HS-5 (cell line): ENCODE measurements around the gene ARHGAP26.

Source experiments
- DNase-seq: peaks from one replicate; pipeline ENCODE4 v3.0.0-alpha.2; 2012; ENCODE audit warnings: low read depth

The ARHGAP26 gene

DNA sequence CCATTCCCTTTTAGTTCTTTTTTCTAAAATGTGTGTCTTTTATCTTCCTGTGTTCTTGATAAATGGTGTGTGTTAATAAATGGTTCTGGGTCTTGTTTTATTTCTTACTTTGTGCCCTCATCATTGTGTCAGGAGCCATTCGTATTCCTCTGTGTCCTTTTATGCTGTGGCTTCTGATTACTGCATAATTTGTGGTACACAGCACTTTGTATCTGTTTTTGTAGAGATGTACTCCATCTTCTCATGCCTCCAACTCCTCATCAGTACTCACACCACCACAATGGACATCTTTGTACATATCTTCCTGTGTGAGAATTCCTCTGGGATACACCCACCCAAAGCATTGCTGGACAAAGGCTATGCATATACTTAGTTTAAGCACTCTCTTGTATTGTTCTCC is 247.4 kb downstream of the ARHGAP26 start:
- no peak for DNase-seq

DNA sequence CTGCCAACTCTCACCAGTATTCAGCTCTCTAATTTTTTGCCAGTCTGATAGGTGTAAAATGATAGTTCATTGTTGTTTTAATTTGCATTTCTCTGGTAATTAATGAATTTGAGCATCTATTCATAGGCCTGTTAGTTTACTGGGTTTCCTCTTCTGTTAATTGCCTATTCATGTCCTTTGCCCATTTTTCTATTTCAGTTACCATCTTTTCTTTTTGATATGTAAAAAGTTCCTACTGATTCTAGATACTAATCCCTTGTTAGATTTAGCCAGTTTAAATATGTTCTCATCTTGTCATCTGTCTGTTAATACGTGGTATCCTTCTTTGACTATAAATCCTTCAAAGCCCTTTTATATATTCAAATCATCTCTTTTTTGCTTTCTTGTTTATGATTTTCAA is 247.8 kb downstream of the ARHGAP26 start:
- DNase-seq, result no peak

DNA sequence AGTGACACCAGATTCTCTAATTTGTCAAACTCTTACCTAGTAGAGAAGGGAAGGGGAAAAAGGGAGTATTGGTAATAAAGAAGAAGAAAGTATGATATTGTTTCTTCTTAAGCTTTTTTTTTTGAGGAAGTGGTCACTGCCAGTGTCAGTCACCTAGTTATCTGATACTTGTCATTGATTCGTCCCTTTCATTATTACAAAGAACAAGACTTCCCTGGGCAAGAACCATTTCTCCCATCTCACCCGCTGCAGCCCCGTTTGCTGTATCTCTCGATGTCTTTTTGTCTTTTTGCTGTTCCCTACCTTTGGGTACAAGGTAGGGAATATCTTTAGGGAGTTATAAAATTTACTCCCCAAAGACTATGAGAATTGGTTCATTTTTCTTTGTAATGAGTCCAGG is 249.0 kb downstream of the ARHGAP26 start:
- DNase-seq, result no peak

DNA sequence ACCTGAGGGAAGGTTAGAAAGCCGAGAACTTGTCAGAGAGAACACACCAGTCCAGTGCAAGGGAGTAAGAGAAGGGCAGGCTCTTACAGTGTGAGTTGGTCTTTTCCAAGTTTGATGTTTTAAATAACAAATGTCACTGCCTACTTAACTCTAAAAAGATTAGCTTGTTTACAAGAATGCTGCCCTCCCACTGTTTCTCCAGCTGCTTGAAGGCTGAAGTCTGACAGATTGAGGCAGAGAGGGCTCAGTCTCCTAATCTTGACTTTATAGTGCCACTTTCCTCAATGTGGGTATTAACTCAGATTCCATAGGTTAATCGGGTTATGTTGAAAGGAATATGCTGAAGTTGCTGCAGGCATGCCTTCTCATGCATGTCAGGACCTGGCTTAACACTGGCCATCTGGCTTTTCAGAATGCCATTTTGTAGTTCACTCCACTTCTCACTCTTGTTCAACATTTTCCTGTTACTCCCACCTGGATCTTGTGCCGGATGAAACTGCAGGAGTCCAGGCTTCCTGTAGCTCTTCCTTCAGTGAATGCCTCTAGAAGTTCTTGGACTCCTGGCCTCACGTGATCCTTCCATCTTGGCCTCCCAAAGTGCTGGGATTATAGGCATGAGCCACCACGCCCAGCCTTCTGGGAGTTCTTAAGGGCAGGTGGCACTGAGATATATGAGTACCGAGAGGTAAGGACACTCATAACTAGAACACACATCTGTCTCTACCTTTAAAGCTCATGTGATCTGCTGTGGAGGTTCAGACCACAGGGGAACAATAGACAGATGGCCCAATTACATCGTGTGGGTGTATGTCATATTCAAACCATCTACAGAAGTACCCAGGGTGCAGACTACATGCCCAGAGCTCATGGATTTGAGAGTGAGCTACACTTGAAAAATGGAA is 249.7 kb downstream of the ARHGAP26 start:
- DNase-seq, result no peak

DNA sequence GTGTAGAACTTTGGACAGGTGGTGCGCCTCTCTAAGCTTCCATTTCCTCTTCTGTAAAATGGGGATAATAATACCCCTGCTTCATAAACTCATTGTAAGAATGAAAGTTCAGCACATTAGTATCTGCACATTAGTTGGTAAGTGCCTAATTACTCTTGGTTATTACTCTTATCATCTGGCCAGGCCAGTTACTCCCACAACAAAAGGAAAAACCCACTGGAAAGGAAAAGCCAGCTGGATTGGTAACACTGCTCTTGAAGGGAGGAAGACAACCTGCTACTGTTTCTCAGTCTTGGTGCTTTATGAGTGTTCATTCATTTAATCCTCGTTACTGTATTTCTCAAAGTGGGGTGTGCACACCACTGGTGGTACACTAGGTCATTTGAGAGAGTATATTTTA is 251.4 kb downstream of the ARHGAP26 start:
- DNase-seq, result no peak

DNA sequence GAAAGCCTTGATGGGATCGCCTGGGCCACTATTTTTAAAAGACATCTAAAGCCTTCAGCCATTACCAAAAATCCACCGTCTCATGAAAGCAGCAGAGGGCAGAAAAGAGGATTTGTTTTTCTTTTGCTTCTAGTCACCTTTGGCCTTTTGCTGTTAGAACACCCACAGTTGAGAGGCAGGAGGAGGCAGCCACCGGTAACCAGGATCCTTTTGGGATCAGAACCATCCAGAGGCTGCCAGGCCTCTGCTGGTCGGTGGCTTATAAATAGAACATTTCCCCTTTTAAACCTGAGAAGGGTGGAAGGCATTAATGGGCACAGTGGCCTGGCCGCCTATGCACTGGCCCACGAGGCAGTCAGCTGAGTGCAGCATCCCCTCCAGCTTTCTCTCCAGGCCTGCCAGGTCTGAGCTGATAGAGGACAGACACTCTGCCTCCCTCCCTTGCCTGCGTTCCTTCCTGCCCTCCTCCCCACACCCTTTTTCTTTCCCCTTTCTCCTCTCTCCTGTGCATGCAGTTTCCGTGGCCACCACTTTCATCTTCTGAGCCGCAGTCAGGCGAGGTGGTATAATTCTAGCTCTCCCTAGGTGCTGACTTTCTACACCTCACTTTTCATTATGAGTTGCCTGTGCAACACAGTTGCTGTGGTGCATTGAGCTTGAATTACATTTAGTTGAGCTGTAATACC is 253.4 kb downstream of the ARHGAP26 start:
- DNase-seq, result no peak

DNA sequence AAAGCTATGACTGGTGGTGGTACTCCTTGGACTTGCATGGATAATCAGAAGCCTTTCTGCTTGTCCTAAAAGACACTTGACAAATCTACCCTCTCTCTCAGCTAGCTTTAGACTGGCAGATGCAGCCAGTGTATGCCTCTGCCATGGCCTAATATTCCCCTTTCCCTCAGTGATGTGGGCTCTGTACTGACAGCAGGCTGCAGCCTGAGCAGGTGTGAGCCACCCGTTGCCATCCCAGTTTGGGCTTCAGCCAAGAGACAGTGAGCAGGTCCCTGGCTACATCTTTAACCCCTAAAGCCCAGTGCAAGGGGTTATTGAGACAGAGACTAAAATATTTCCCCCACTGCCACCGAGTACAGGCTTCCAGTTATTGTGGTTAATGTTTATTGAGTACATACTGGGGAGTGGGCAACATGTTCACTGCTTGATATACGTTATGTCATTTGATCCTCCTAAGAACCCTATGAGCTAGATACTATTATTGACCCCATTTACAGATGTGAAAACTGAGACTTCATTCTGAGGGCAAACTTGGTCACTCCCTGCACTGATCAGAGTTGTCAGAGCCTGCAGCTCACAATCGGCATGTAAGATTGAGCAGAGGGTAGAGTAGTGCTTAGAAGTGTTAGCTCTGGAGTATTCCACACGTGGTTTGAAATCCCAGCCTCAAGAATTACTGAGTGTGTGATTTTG is 254.2 kb downstream of the ARHGAP26 start:
- DNase-seq, result no peak

DNA sequence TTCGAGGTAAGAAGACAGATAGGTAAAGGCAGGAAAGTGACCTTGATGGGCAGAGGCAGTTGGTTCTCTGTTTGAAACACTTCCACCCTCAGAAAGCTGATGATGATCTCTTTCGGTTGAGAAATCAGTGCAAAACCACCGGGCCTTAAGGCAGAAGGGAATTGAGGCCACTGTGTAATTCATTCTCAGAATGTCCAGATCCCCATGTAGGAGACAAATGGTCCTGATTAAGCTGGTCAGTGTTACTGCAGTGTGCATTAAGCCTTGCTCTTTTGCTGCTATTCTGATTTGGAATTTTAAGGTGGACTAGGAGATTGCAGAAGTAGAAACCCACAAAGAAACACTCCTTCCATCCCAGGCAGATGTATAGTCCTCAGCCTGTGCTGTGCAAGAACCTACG is 255.2 kb downstream of the ARHGAP26 start:
- DNase-seq, result no peak

DNA sequence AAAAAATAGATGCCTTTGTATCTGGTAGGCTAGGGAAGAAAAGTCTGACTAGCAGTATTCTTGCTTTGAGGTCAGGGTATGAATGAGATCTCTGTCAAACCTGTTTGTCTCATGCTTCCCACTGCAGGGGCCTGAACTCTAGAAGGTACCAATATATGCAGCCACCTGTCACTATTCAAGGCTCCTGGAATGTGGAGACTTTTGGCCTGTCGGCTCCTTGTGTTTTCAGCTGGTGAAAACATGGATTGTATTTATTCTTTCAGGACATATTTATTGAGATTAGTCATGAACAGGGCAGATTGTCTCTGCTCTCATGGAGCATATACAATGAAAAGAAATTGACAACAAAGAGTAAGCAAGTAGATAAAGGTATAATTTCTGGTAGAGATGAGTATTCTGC is 255.8 kb downstream of the ARHGAP26 start:
- no peak for DNase-seq

DNA sequence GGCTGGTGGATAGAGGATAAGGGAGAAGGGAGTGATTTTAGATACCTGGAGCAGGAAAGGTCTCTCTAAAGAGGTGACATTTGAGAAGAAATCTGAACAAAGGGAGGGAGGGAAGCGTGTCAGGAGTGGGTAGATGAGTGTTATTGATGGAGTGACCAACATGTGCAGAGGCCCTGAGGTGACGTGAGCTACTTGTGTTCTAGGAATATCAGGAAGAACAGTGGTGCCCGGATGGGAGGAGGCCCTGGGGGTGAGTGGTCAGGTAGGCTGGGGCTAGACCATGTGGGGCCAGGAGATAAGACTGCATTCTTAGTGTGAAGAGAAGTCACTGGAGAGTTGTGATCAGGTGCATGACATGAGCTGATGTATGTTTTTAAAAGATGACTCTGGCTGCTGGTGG is 256.2 kb downstream of the ARHGAP26 start:
- DNase-seq, result no peak

DNA sequence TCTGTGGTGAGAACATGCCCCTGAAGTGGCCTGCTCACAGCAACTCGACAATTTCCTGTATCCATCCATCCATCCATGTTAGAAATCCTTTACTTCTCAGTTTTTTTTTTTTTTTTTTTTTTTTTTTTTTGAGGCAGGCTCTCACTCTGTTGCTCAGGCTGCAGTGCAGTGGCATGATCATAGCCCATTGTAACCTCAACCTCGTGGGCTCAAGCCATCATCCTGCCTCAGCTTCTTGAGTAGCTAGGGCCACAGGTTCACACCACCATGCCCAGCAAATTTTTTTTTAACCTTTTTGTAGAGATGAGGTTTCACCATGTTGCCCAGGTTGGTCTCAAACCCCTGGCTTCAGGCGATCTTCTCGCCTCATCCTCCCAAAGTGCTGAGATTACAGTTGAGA is 259.1 kb downstream of the ARHGAP26 start:
- DNase-seq, result no peak

DNA sequence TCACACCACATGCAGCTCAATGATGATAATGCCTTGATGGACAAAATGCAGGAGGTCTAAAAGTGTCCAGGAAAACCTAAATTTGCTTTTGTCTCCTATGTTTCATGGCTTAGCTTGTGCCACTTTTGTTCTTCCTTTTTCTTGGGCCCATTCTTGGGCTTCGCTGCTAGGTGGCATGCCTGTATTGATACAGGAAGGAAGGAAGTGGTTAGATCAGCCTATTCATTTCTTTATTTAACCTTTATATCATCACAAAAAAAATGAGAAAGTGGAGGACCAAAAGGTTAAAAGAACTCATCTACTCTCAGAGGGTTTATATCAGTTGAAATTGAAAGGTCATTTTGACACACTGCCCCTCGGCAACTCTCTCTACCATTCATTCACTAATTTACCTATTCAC is 260.2 kb downstream of the ARHGAP26 start:
- DNase-seq, result no peak

DNA sequence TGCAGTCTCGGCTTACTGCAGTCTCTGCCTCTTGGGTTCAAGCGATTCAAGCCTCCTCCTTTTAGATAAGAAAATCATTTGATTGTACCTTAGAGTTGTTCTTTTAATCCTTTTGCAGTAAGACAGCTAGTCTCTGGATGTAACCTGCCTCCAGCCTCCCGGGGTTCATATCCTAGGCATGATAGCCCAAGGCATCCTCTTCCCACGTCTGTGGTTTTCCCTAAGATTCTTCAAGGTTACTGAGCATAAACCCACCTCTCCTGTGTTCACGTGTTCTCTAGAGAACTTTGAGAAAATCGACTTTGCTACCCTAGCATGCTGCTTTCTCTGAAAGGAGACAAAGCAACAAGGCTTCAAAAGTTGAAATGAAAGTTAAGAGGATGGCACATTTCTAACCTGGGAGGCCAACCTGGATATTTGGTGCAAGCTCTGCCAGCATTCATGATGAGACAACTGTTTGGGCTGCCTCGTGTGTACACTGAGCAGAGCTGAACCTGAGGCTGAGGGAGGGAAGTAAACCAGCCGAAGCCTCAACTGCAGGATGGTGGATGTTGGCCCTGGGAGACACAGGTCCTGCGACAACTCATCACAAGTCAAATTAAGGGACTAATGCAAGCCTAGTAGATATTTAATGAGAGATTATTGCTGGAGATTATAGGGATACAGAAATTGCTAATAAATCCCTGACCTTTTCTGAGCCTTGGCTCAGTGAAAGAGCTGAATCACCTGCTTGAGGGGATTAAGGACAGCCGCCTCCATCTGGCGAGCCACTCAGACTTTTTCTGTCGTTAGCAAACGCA is 261.8 kb downstream of the ARHGAP26 start:
- no peak for DNase-seq

DNA sequence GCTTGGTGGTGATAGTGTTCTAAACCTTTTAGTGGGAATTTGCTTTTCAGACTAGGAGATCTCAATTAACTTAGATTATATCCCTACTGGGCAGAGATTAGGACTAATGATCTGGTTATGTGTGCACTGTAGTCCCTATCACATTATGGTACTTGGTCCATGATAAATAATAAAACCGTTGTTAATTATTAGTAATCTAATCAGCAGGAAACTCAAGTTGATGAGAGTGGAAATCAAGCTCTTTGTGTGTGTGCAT is 262.3 kb downstream of the ARHGAP26 start:
- DNase-seq, result no peak

DNA sequence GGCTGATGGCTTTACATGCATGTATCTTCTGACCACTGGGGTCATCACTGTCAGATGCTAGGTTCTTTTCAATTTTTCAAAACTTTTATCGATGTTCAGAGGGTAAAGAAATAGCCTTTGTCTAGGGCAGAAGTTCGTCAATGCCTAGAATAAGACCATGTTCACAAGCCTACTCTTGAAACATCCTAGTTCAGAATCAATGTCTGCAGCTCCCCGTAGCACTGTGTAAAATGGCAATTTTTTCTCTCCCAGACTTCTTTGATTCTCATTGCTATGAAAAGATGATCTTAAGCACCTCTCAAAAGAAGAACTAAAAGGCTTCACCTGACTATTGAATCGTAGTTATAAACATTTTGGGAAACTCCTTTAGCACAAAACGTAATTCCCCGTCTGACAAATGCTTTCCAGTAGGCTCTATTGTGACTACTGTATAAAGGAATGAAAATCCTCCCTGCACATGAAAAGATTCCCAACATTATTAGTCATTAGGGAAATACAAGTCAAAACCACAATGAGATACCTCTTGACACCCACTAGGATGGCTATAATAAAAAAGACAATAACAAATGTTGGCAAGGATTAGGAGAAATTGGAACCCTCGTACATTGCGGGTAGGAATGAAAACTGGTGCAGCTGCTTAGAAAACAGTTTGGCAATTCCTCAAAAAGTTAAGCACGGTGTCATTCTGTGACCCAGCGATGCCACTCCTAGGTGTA is 263.5 kb downstream of the ARHGAP26 start:
- peak; percentile 82 for DNase-seq

DNA sequence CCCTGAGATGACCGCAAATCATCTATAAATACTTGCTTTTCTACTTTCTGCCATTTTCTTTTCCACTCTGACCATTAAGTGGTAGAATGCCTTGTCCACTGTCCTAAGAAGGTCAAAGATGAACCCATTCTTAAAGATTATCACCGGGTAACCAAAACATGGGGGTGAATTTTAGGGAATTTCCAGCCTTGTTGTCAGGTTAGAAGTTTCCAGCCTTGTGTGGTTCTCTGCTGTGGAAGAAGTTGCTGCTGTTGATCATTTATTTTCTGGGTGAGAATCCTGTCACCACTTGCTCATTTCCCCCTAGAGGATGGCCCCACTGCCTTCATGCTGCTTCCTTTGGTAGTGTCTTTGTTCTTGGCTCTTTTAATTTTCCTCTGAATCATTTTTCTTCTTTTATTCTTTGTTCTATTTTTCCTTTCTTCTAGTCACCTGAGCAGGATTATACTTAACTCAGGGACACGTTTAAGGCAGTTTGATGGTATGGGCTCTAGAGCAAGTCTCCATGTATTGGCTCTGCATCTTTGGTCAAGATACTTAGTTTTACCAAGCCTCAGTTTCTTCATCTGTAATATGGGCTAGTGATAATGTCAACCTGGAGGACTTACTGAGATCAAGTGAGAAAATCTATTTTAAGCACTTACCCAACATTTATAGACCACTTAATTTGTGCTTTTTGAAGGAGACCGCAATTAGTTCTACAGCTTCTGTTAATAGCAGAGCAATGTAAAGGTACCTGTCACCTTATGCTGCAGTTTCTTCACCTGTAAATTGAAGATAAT is 266.2 kb downstream of the ARHGAP26 start:
- DNase-seq, result no peak

DNA sequence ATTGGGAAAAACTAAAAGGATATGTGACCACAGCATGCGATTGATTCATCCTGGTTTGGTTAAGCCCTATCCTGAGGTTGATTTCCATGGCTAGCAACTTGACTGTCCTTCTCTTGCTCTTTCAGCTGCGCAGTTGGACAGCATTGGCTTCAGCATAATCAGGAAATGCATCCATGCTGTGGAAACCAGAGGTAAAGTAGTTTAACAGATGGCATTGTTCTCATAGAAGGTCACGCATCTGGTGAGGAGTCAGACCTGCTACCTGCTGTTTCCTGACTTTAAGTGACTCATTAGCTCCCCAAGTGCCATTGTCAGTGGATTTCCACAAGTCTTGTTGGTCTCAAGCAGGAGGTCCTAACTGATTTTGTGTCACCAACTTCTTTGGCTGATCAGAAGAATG is 266.9 kb downstream of the ARHGAP26 start:
- no peak for DNase-seq

DNA sequence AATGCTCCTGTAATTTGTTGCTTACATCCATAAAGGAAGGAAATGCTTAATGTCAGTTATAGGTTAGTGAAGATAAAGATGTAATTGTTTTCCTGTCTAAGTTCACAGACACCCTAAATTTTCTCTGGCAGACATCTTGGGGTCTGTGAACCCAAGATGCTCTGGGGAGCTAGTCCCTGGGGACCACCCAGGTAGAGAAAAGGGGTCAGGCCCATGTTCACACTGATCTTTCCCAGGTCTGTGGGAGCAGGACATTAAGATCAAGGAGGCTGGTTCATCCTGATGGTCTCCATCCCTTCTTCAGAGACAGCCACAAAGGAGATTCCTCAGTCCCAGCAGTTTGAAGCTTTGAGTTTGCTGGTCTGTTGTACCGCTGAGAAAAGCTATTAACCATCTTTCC is 267.5 kb downstream of the ARHGAP26 start:
- no peak for DNase-seq

DNA sequence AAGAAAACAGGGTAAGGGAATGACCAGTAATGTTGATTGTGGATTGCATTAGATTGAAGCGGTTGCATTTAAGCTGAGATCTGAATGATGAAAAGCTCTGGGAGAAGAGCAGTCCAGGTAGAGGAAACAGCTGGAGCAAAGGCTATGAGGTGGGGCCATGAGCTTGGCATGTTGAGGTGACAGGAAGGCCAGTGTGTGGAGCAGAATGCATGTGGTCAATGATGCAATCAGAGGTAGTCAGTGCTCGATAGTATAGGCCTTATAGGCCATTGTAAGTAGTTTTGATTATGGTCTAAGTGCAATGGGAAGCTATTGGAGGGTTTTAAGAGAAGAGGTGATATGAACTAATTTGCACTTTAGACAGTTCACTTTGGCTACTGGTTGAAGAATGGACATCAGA is 270.4 kb downstream of the ARHGAP26 start:
- no peak for DNase-seq

DNA sequence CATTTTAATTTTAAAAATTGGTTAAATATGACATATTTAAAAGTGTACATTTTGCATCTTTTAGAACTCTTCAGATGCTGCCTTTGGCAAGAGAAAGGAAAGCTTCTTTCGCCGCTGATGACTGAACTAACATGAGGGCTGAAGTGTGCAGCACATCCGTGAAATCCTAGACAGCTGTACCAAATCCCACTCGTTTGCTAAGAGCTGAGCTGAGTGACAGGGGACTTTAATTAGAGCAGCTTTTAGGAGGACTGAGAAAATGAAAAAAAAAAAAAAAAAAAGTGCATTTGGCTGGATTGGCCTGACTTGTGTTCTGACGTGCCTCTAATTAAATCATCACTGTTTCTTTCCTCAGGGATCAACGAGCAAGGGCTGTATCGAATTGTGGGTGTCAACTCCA is 271.3 kb downstream of the ARHGAP26 start:
- no peak for DNase-seq
